GM19455 (cell line): ENCODE measurements around the gene PBX3.

Experiments
- ATAC-seq: cut with Tn5 transposase; IDR thresholded peaks from one replicate; pipeline ENCODE4 v1.9.1; 2021; ENCODE audit not compliant: unreplicated experiment

The PBX3 gene

GRCh38 chr9:125748446-125749099 is 1.4 kb downstream of the PBX3 start:
- ATAC-seq: no peak

DNA sequence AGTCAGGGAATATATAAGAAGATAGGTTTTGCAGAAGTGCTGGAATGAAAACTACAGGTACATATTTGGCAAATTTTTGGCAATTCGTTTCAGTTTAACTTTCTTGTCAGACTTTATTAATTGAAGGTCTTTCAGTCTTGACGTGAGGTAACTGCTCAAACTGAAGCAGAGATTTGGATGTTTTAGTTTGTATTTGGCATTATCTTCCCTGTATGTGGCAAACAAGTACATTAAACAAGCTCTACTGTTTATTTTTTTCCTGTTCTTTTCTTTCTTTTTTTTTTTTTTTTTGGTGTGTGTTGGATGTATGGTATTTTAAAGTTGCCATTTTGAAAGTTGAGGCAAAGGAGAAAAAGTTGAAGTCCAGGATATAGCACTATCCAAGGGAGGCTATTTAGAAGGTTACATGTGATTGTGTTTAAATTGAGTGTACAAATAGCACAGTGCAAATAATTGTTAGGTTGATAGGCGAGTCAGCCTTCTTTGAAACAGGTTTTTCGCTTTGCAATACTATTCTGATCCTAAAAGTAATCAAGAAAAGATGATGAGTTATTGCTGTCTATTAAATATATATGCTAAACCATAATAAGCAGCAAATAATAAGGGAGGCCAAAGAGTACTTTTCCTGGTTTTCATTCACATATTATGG is 2.2 kb downstream of the PBX3 start:
- ATAC-seq: no peak

DNA sequence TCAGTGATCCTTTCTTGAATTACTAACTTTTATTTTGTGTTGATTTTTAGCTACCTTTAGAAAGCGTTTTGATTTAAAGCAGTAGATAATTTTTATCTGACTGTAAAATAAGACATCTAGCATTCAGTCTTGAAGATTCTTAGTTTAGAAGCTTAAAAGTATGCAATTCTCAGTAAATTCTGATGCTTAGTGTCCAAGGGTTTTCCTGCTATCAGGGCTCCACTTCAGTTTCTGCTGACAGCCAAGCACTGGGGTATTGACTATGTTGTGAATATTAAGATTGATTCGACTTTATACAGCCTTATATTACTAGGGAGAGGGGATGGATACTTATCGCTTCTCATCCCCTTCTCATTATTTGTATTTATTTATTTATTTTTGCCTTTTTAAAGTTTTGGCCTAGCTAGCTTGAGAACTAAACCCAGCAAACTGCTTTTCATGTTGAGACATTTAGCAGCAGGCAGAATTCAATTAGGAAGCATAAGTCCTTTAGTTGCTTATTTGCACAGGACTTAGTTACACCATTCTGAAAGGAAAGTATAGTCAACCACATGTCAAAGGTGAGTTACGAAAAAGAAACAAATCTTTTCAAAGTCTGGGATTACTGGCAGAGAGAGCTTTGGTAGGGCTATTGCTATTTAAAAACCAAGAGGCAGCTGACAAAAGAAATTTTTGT is 2.9 kb downstream of the PBX3 start:
- no peak for ATAC-seq

DNA sequence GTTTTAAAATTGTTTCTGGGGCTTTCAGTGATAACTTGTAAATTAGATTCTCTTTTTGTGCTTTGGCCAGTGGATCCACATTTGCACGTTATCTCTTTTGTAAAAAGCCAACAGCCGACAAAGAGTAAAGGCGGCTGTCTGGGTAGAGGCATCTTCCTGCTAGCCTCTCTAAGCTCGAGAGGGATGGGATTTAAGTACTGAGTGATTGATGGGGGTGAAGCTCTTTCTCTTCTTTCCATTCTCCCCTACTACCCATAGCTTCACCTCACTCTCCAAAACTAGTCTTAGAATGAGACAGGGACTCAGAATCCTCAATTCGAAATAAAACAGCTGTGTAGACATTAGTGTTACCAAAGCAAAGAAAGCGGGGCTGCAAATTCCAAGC is 3.4 kb downstream of the PBX3 start:
- ATAC-seq: no peak

DNA sequence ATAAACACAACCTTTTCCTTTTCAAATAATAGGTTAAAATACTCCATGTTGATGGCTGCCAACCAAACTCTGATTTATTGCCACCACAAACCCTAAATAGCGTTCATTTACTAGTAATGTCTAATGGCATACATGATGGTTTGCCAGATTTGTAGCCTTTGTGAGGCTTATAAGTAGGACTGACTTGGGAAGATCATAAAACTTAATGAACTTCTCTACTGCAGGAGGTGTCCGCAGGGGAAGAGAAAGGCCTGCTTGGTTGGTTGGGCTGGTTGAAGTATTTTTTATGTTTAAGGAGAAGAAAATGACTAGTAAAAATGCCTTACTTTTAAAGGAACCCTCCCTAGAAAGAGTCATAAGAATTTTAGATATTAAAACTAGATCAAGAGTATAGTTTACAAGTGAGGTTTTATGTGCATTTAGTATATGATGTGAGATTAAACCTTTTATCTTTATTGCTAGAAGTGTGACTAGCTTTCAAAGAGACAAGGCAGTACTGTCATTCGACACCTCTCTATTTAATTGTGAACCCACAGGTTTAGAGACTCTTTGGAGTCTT is 5.0 kb downstream of the PBX3 start:
- no peak for ATAC-seq

DNA sequence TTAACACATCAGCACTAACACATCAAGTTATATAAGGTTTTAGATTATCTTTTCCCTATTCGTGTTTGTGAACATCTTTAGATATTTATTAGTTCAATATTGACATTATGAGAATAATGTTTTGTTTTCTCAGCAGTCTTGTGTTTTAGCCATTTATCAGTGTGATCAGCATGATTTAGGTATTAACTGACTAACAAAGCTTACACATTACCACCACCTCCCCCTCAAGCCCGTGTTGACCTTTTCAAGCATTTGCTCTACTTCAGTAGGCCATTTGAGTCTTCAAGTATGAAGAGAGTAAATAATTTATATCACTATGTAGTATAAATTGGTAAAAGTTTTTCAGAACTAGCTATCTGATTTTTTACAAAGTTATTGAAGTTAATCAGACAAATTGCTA is 6.9 kb downstream of the PBX3 start:
- no peak for ATAC-seq

GRCh38 chr9:125755340-125755739 is 8.2 kb downstream of the PBX3 start:
- ATAC-seq: no peak

DNA sequence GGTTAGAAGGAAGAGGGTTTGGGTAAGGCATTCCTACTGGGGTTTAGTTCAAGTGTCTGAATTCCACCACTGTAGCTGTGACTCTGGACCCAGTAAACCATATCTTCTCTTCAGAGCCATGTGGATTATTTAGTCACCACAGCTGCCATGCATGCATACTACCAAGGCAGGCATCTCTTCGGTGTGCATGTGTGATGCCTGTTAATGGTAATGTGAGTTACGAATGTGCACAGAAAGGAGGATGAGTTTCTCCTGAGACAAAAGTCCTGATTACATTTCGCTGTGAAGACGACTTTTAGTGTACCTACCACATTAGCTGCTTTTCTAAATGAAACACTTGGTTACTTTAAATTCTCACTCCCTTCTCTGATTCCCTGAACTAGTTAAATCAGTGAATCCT is 9.3 kb downstream of the PBX3 start:
- ATAC-seq: no peak

GRCh38 chr9:125757834-125758233 is 10.7 kb downstream of the PBX3 start:
- ATAC-seq: no peak

DNA sequence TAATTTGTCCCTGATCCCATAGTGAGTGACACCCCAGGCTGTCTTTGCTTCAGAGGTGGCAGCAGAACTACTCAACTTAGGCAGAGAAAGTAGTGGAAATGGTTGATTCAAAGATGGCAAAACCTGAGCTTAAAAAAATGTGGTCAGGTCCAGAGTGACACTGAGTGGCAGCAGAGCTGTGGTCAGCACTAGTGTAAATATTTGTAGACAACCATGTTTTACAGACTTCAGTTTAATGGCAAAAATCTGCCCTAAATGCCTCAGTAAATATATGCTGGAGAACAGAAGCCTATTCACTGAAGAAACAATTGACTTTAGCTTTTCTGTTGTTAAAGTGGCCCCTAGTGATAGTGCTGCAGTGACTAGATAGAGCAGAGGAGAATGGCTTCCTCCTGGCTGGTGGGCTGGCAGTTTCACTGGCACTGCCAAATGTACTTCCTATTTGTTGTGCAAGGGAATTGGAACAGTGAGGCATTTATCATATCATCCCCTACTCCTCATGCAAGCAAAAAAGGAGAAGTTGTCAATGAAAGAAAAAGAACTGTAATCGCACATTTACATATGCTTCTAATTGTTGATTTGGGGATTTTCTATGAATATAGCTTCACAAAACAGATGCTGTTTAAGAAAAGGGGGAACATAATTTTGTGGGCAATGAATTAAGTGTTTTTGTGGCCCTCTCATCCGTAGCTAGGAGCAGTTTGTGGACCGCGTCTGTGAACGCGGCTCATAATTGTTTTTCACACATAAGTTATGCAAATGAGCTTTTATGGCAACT is 12.0 kb downstream of the PBX3 start:
- ATAC-seq: no peak

DNA sequence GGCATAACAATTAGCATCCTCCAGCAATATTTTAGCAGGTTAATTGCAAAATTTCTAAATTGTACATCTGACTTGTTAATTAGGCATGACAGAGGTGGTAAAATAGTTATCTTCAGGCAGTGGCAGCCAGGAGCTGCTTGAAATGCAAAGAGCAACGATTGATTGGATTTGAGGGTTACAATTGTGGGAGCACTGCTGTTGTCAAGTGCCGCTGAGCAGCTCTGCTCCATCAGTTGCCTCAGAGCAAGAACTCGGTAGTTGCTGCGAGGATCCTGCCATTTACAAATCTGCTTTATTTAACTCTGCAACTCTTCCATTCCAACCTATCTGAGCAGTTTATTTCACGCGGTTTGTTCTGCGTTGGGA is 12.6 kb downstream of the PBX3 start:
- ATAC-seq: no peak

GRCh38 chr9:125760537-125760936 is 13.4 kb downstream of the PBX3 start:
- no peak for ATAC-seq

- no peak for ATAC-seq
These were observed 14.7 kb downstream of the PBX3 start for GRCh38 chr9:125761676-125762450.

DNA sequence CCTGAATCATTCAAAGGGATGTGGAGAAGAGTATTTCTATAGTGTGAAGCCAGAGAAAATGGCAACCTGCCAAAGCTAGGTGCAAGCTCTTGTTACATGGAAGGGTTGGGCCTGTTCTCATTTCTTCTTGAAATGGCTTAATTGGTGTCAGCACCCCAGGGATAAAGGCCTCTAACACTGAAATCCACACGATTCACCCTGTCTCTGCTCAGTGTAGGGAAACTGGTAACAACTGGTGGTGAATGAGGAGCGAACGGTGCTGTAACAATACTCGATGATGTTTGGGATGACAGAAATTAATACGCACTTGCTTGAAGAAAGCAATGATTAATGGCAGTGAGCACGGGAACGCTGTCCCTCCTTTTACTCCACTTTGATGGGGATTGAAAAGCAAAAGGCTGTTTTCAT is 16.2 kb downstream of the PBX3 start:
- no peak for ATAC-seq

DNA sequence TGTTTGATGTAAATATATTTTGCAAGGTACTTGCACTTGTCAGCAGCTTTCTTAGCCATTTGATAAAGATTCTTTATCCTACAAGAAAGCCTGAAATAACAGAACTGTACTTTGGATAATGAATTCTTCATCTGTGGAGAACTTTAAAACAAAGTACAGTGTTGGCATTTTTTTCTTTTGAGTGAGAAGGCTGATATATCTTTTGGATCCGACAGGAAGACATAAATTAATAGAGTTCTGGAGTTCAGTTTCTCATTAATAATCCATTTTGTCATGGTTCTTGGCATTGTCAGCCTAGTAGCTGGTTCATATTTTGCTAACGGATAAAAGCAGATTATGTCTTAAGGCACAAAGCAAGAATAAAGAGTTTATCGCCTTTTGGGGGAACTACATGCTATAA is 17.0 kb downstream of the PBX3 start:
- ATAC-seq: no peak

DNA sequence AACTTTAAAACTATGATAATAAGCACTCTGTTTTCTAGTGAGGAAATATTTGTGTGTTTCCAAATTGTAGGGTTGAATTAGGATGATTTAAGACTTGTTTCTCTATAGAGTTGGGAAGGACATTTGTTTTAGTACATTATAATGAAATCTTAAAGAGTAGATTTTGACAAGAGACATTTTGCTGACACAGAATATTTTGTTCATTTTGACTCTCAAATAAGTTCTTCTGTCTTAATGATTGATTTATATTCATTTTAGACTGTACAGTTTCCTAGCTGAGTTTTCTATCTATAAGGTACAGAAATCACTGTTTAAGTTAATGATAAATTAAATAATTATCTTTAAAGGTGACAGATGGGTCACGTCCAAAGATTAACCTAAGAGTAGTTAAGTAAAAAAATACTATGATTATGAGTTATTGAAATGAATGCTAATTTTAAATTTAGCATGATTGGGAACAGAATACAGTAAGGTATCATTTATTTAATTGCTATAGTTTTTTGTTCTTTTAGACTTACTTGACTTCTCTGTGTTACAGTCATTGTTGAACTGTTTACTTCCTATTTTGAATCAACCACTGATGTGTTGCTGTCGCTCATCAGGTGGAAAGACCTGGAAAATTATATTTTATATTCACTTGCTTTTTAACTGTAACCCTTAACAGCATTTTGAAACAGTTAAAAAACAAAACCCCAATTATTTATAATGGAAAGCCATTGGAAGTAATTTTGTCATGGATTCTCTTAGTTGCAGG is 19.5 kb downstream of the PBX3 start:
- no peak for ATAC-seq

- no peak for ATAC-seq
These were observed 20.2 kb downstream of the PBX3 start for GRCh38 chr9:125767349-125767748.

GRCh38 chr9:125768803-125769202 is 21.6 kb downstream of the PBX3 start:
- ATAC-seq: no peak

DNA sequence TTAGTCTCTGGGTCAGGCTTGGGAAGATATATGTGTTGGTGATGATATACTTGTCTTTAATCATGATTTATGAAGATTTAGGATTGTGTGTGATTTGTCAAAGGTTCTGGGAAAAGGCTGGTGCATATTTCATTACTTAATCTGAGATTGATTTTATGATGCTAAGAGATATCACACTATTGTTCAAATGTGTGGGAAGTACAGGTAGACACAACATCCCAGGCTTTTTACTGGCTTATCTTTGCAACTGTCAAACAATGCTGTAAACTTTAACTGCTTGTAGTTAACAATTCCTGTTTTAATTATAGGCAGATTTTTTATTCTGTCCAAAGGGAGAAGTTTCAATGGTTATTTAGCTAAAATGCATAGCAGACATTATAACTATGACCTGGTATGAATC is 23.9 kb downstream of the PBX3 start:
- ATAC-seq: no peak

GRCh38 chr9:125772740-125773139 is 25.6 kb downstream of the PBX3 start:
- ATAC-seq: no peak
